Ovary (tissue), 3 donors: Measurements from ENCODE around the gene STPG4.

Source experiments
- CTCF ChIP-seq, 3 donors: fragments of 450-650 bp in 2 of 3; fragments of 200-600 bp in 1 of 3; IDR thresholded peaks; one replicate each; pipeline versions ENCODE4 v1.5.1 to v1.8.0; 2016 to 2022; ENCODE audit warnings: antibody characterized with exemption in 3 of 3, mild to moderate bottlenecking in 1 of 3
- EP300 ChIP-seq: sonication (generic); formaldehyde crosslinking; IDR thresholded peaks from one replicate; pipeline ENCODE4 v1.6.1; 2017; ENCODE audit warnings: antibody characterized with exemption
- POLR2A ChIP-seq: fragments of 450-650 bp; IDR thresholded peaks from one replicate; pipeline ENCODE4 v1.6.1; 2017; ENCODE audit warnings: antibody characterized with exemption, mild to moderate bottlenecking, moderate library complexity
- donor health status: DM: no; HTN: no; CAD: no.

DNA sequence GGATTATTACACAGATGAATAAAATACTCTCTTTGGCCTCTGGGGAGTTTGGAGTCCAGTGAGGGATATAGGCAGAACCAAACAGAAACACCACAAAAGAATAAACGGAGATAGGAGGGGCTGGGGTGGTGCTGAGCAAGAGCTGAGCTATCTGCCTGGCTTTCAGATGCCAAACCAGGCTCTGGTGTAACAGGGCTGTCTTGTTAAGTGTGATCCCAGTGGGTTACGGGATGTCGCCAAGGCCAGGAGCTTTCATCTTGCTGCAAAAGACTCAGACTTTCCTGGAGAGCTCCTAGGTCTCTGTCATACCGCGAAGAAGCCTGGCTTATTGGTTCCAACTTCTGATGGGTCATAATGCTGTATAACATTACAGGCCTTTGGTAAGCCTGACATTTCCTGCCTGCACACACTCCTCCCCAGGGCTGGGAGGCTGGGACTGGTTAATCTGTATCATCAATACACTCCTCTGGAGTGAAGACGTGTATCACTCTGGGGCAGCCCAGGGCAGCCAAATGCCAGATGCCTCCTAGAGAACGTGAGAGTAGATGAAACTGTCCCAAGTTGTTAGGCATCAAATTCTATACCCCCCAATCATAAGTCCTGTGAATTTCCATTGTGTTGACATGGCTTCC is 60.5 kb downstream of the STPG4 start:
- TF ChIP-seq POLR2A (no peak), CTCF (IDR thresholded peaks at IDR 0.05) (no peak), EP300 (no peak)
